ENCODE data around the gene CNOT11.

DNA sequence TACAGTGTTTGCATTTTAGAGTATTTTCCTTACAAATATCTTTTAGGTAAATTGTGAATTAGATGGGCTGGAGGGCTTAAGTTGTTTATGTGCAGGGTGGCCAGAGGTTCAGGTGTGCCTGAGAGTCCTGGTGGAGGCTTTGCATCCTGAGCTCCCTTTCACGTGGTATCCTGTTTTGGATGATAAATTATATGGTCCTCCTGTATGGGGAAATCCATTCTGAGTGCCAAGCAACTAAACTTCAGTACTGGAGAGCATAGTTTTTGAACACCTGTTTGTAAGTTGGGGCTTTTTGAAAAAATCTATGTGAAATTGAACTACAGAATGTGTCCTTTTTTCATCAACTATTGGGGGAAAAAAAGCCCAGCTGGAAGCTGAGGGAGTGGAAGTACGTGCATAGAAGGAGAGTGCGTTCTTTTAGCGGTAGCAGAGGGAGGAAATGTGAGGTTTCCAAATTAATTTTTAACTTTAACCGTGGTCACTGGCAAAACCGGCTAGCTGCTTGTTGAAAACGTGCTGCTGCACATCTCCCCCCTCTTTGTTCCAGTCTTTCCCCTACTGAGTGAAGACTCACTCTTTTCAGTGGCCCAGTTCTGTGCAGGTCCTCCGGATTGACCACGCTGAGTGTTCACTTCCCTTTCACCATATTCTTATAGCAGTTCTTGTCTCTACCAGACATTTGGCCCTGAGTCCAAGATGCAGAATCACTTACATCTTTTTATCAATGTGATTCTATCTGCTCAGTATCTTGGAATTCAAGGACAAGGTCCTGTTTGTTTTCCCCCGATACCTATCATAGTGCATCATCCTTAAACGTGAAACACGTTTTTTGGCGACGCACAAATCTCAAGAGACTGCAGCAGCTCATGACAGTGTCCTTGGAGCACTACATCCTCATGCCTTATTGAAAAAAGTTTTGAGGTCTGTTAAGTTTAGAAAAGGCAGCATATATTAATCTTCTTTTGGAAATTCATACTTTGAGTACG is 15.3 kb downstream of the CNOT11 start:
- TF ChIP-seq CTCF (conservative IDR thresholded peaks at IDR 0.05; ENCODE audit: low read depth, low read length): no peak
- TF ChIP-seq EZH2 (IDR thresholded peaks at IDR 0.05; ENCODE audit: borderline replicate concordance, low read depth, low read length, poor library complexity, severe bottlenecking): no peak

Measured in A673 (cell line).